ENCODE results near the gene EIPR1. TPM values are rescaled to one million over a fixed set of nuclear protein-coding genes. Genes with fewer than 3 reads are reported as not detected.

EIPR1 gene
- total and polyA plus RNA-seq, 2 experiments from 2014 or later: 17.4 to 46.3 TPM

- no peak overlapping the region for H3K4me3 ChIP-seq
- no peaks in the 10 kb centered on the region for H3F3A ChIP-seq (replicated peaks; ENCODE audit: low read depth)
- no peaks in the 10 kb centered on the region for H3K27me3 ChIP-seq (ENCODE audit: insufficient read depth)
- peaks cover 7% of the 10 kb centered on the region for H3K27me3 Mint-ChIP-seq (ENCODE audit: insufficient read depth, low read depth, poor library complexity)
- H3K4me1 ChIP-seq (ENCODE audit: insufficient read depth): no peaks in the 10 kb centered on the region
- H4K20me1 ChIP-seq (replicated peaks; ENCODE audit: insufficient read depth): peaks cover 8% of the 10 kb centered on the region; the same call in 1 of the 2 replicates
- no peak overlapping the region for H3K4me3 Mint-ChIP-seq
- no peak overlapping the region for H3K27ac Mint-ChIP-seq
- no peaks in the 10 kb centered on the region for H3K9me3 Mint-ChIP-seq
- ATAC-seq: no peak
- peaks cover 13% of the 10 kb centered on the region for H3K36me3 ChIP-seq (ENCODE audit: insufficient read depth)
- peaks cover 37% of the 10 kb centered on the region for H3K36me3 Mint-ChIP-seq (ENCODE audit: low read depth)
- peaks cover 7% of the 10 kb centered on the region; the same call in 2 of the 3 replicates for H3K4me1 Mint-ChIP-seq
- H3K79me2 ChIP-seq (replicated peaks; ENCODE audit: insufficient read depth): no peaks in the 10 kb centered on the region
- no peak overlapping the region for H2AFZ ChIP-seq
- H3K4me2 ChIP-seq: no peak overlapping the region
- DNase-seq (ENCODE audit: low spot score): no peak
- TF ChIP-seq JUNB (IDR thresholded peaks at IDR 0.05; ENCODE audit: unreplicated experiment): no peak
- TF ChIP-seq EZH2phosphoT487 (IDR thresholded peaks at IDR 0.05; ENCODE audit: unreplicated experiment): no peak
- no peak for TF ChIP-seq ETS1 (IDR thresholded peaks at IDR 0.05)
- TF ChIP-seq ZNF114 (CRISPR knock-in tag; IDR thresholded peaks at IDR 0.05): no peak
- TF ChIP-seq POLR2AphosphoS5 (IDR thresholded peaks at IDR 0.05; ENCODE audit: low read depth): no peak
- TF ChIP-seq STAT1 (IDR thresholded peaks at IDR 0.05; ENCODE audit: unreplicated experiment): no peak
- TF ChIP-seq CREB1 (CRISPR knock-in tag; IDR thresholded peaks at IDR 0.05; ENCODE audit: low read depth): no peak
- no peak for TF ChIP-seq ZNF331 (CRISPR knock-in tag; IDR thresholded peaks at IDR 0.05; ENCODE audit: low read depth)
- no peak for TF ChIP-seq EZH2 (IDR thresholded peaks at IDR 0.05; ENCODE audit: low read depth, unreplicated experiment)
- no peak for TF ChIP-seq ZNF462 (CRISPR knock-in tag; IDR thresholded peaks at IDR 0.05)
- no peak for TF ChIP-seq REST (IDR thresholded peaks at IDR 0.05; ENCODE audit: unreplicated experiment)
- H3K27ac ChIP-seq (ENCODE audit: low read depth): no peak overlapping the region
- no peaks in the 10 kb centered on the region for H3K9me2 ChIP-seq (ENCODE audit: insufficient read depth)
These were observed 43.3 kb upstream of the EIPR1 start for GRCh38 chr2:3420769-3421397.
